ENCODE results near the gene PTPRE. TPM values are rescaled to one million over a fixed set of nuclear protein-coding genes. Genes with fewer than 3 reads are reported as not detected.

PTPRE gene
- total RNA-seq, 1 experiment from 2014 or later: 0.50 TPM

GRCh38 chr10:128059982-128060293 lies 153.0 kb downstream of the PTPRE start:
- H3K36me3 ChIP-seq (ENCODE audit: control insufficient read depth, insufficient read depth, low read length): no peaks in the 10 kb centered on the region
- Mint-ChIP-seq H3K4me1 (ENCODE audit: low read depth, unreplicated experiment) (no peaks in the 10 kb centered on the region), H3K4me3 (ENCODE audit: unreplicated experiment) (no peak overlapping the region), H3K27me3 (ENCODE audit: insufficient read depth, unreplicated experiment) (peaks cover 3% of the 10 kb centered on the region), H3K9me3 (ENCODE audit: unreplicated experiment) (no peaks in the 10 kb centered on the region), H3K36me3 (ENCODE audit: insufficient read depth, unreplicated experiment) (no peaks in the 10 kb centered on the region), H3K27ac (ENCODE audit: unreplicated experiment) (no peak overlapping the region)
- no peaks in the 10 kb centered on the region for H3K27me3 ChIP-seq (replicated peaks; ENCODE audit: control insufficient read depth, insufficient read depth, low read length)
- no TSS peak for BruUV-seq (replicated peaks)
- H3K4me1 ChIP-seq: no peaks in the 10 kb centered on the region
- CTCF ChIA-PET: no interaction called here
- no peaks in the 10 kb centered on the region for H3K9me3 ChIP-seq
- TF ChIP-seq, protein P1, sequence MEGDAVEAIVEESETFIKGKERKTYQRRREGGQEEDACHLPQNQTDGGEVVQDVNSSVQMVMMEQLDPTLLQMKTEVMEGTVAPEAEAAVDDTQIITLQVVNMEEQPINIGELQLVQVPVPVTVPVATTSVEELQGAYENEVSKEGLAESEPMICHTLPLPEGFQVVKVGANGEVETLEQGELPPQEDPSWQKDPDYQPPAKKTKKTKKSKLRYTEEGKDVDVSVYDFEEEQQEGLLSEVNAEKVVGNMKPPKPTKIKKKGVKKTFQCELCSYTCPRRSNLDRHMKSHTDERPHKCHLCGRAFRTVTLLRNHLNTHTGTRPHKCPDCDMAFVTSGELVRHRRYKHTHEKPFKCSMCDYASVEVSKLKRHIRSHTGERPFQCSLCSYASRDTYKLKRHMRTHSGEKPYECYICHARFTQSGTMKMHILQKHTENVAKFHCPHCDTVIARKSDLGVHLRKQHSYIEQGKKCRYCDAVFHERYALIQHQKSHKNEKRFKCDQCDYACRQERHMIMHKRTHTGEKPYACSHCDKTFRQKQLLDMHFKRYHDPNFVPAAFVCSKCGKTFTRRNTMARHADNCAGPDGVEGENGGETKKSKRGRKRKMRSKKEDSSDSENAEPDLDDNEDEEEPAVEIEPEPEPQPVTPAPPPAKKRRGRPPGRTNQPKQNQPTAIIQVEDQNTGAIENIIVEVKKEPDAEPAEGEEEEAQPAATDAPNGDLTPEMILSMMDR (IDR thresholded peaks at IDR 0.05; ENCODE audit: insufficient read depth in 1 of 2, low read depth in 1 of 2, low read length in 1 of 2, severe bottlenecking in 1 of 2, unreplicated experiment in 1 of 2): no peak
- no peak overlapping the region for H3K4me3 ChIP-seq (ENCODE audit: low read depth, low read length)
- intact Hi-C loops (cut with micrococcal nuclease; ENCODE audit: unreplicated experiment): no loop called here
- DNase-seq: no peak
- POLR2A ChIA-PET: no interaction called here

DNA sequence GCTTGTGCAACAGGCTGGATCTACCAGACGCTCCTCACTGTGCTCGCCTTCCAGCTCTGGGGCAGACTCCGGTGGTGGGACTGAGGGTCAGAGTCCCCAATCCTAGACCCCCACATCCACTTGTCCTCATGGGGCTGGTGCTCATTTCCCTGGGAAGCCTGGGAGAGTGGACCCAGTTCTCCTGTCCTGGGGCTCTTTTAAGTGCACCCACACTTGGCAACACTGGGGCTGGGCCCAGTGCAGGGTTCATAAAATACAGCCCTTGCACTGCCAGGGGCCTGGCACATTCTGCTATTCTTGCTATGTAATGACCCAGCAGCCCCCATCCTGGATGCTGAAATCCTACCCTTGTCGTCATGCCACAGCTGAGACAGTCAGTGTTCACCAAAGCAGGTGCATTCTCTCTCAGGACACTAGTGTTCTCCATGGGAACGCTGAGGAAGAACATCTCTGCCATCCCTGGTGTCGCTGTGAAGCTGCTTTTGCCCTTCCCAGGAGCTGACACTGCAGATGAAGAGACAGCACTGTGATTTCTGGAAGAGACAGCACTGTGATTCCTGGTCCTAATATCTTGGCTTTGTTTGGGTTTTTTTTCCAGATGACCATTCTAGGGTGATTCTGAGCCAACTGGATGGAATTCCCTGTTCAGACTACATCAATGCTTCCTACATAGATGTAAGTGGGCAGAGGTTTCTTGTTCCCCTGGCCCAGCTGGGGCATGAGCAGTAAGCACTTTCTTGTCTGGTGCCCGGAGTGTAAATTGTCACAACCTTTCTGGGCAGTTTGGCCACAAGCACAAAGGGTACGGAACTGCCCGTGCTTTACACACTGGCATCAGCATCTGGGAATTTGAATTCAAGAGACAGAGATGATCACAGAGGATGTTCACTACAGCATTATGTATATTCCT lies 153.7 kb downstream of the PTPRE start:
- Mint-ChIP-seq H3K4me1 (ENCODE audit: low read depth, unreplicated experiment) (no peaks in the 10 kb centered on the region), H3K27ac (ENCODE audit: unreplicated experiment) (no peak overlapping the region), H3K27me3 (ENCODE audit: insufficient read depth, unreplicated experiment) (peaks cover 3% of the 10 kb centered on the region), H3K9me3 (ENCODE audit: unreplicated experiment) (no peaks in the 10 kb centered on the region), H3K36me3 (ENCODE audit: insufficient read depth, unreplicated experiment) (no peaks in the 10 kb centered on the region), H3K4me3 (ENCODE audit: unreplicated experiment) (no peak overlapping the region)
- H3K9me3 ChIP-seq: no peaks in the 10 kb centered on the region
- H3K27me3 ChIP-seq (replicated peaks; ENCODE audit: control insufficient read depth, insufficient read depth, low read length): no peaks in the 10 kb centered on the region
- ChIA-PET POLR2A (no interaction called here), CTCF (no interaction called here)
- peak in 1 of 2 experiments; percentile 21 for DNase-seq
- no peak overlapping the region for H3K4me3 ChIP-seq (ENCODE audit: low read depth, low read length)
- H3K36me3 ChIP-seq (ENCODE audit: control insufficient read depth, insufficient read depth, low read length): no peaks in the 10 kb centered on the region
- no TSS peak for BruUV-seq (replicated peaks)
- intact Hi-C loops (cut with micrococcal nuclease; ENCODE audit: unreplicated experiment): no loop called here
- TF ChIP-seq, protein P1 (IDR thresholded peaks at IDR 0.05; ENCODE audit: insufficient read depth in 1 of 2, low read depth in 1 of 2, low read length in 1 of 2, severe bottlenecking in 1 of 2, unreplicated experiment in 1 of 2): no peak
- H3K4me1 ChIP-seq: no peaks in the 10 kb centered on the region

GRCh38 chr10:128061306-128062300 lies 154.7 kb downstream of the PTPRE start:
- no peaks in the 10 kb centered on the region for H3K9me3 ChIP-seq
- Mint-ChIP-seq H3K27ac (ENCODE audit: unreplicated experiment) (no peak overlapping the region), H3K36me3 (ENCODE audit: insufficient read depth, unreplicated experiment) (no peaks in the 10 kb centered on the region), H3K27me3 (ENCODE audit: insufficient read depth, unreplicated experiment) (peaks cover 3% of the 10 kb centered on the region), H3K4me1 (ENCODE audit: low read depth, unreplicated experiment) (no peaks in the 10 kb centered on the region), H3K4me3 (ENCODE audit: unreplicated experiment) (no peak overlapping the region), H3K9me3 (ENCODE audit: unreplicated experiment) (no peaks in the 10 kb centered on the region)
- no peaks in the 10 kb centered on the region for H3K36me3 ChIP-seq (ENCODE audit: control insufficient read depth, insufficient read depth, low read length)
- H3K4me1 ChIP-seq: no peaks in the 10 kb centered on the region
- TF ChIP-seq, protein P1 (IDR thresholded peaks at IDR 0.05; ENCODE audit: insufficient read depth in 1 of 2, low read depth in 1 of 2, low read length in 1 of 2, severe bottlenecking in 1 of 2, unreplicated experiment in 1 of 2): no peak
- no peaks in the 10 kb centered on the region for H3K27me3 ChIP-seq (replicated peaks; ENCODE audit: control insufficient read depth, insufficient read depth, low read length)
- DNase-seq: no peak
- intact Hi-C loops (cut with micrococcal nuclease; ENCODE audit: unreplicated experiment): no loop called here
- no peak overlapping the region for H3K4me3 ChIP-seq (ENCODE audit: low read depth, low read length)
- ChIA-PET POLR2A (no interaction called here), CTCF (interaction anchor here (0.7 kb wide), 1 partner anchor 155 kb away, joined by 3 read pairs; the partner anchor contains the start of gene PTPRE)
- no TSS peak for BruUV-seq (replicated peaks)
